HFF-Myc (cell line): Measurements from ENCODE around the gene KIF16B.
"Not testable (repeated sequence)": the region's sequence is repeated elsewhere in the genome, so short reads cannot be mapped to it uniquely, and the experiment has no call there.

Experiments
- DNase-seq: peaks from one replicate; pipeline ENCODE4 v3.0.0-alpha.2; 2011; ENCODE audit warnings: low read depth; ENCODE audit errors: extremely low read depth
- H3K4me3 ChIP-seq: replicated peaks from 2 replicates; pipeline ENCODE4 v1.5.1; 2011; ENCODE audit warnings: low read depth, mild to moderate bottlenecking, control low read depth, low read length
- CTCF ChIP-seq: IDR thresholded peaks from 2 replicates; pipeline ENCODE4 v1.5.1; 2012; ENCODE audit warnings: mild to moderate bottlenecking, low read depth, low read length, control low read depth; ENCODE audit errors: missing control alignments

KIF16B gene

GRCh38 chr20:16243470-16243869 lies 329.8 kb downstream of the KIF16B start:
- DNase-seq, result no peak
- no peak for TF ChIP-seq CTCF
- no peak overlapping the region for H3K4me3 ChIP-seq

GRCh38 chr20:16241911-16242310 lies 331.3 kb downstream of the KIF16B start:
- no peak overlapping the region for H3K4me3 ChIP-seq
- no peak for TF ChIP-seq CTCF
- no peak for DNase-seq

- no peak for TF ChIP-seq CTCF
- no peak overlapping the region for H3K4me3 ChIP-seq
Observed at GRCh38 chr20:16240355-16240754, 332.9 kb downstream of the KIF16B start.

GRCh38 chr20:16236589-16237241 lies 336.5 kb downstream of the KIF16B start:
- no peak overlapping the region for H3K4me3 ChIP-seq
- no peak for DNase-seq
- no peak for TF ChIP-seq CTCF

More at GRCh38 chr20:16240355-16240754, 332.9 kb downstream of the KIF16B start:
- DNase-seq, result no peak

- no peak overlapping the region for H3K4me3 ChIP-seq
- TF ChIP-seq CTCF, result no peak
- DNase-seq, result no peak
Observed at GRCh38 chr20:16230402-16230801, 342.8 kb downstream of the KIF16B start.

GRCh38 chr20:16229813-16230212 lies 343.4 kb downstream of the KIF16B start:
- no peak for DNase-seq
- TF ChIP-seq CTCF, result no peak
- H3K4me3 ChIP-seq, result no peak overlapping the region

GRCh38 chr20:16228722-16229121 lies 344.5 kb downstream of the KIF16B start:
- DNase-seq, result no peak
- no peak overlapping the region for H3K4me3 ChIP-seq
- no peak for TF ChIP-seq CTCF

GRCh38 chr20:16226961-16227360 lies 346.3 kb downstream of the KIF16B start:
- H3K4me3 ChIP-seq, DNase-seq: not testable (repeated sequence)
